Stimulated activated CD8-positive, alpha-beta memory T cell treated with anti-CD3 and anti-CD28 coated beads, Interleukin-4, amount 100 ng/mL, for 1 hour (primary cell): ENCODE measurements around the gene PGF.

Experiments used
- DNase-seq, 2 donors: peaks; one replicate each; pipeline ENCODE4 v3.0.0-alpha.2; 2020; ENCODE audit warnings: low read depth in 2 of 2, low spot score in 1 of 2

Gene PGF

DNA sequence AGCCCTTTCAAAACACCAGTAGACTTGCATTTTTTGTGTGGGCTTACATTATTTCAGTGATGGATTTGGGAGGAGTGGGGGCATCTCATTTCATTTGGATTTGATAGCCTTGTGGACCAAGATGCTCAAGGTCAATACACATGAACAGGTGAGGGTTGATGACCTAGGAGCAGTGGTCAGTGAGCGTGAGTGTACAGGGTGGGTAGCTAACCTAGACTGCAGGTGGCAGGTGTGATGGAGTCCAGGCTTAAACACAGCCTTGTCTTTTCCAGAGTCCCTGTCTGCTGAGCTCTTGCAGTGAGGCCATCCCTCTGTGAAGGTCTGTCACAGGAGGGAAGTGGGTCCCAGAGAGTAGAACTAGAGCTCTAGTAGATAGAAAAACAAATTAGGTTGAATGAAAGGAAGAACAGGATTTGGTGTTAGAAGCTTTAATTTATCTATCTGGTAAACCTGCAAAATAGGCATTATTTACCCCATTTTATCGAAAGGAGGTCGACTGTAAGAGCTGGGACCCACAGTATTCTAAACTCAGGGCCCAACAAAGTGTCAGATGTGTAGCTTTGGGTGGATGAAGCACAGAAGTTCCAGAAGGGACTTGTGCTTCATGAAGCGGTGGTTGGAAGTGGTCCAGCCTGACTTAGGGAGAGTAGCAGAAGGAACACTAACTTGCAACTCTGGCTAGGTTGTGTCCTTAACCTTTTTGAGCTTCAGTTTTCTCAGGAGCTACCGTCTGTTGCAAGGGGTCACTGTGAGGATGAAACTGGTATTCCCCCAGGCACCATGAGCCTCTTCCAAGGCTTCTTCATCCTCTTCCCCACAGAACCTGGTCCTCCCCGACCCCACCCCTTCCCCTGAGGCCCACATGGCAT, 50.5 kb downstream of the PGF start:
- DNase-seq = no peak

DNA sequence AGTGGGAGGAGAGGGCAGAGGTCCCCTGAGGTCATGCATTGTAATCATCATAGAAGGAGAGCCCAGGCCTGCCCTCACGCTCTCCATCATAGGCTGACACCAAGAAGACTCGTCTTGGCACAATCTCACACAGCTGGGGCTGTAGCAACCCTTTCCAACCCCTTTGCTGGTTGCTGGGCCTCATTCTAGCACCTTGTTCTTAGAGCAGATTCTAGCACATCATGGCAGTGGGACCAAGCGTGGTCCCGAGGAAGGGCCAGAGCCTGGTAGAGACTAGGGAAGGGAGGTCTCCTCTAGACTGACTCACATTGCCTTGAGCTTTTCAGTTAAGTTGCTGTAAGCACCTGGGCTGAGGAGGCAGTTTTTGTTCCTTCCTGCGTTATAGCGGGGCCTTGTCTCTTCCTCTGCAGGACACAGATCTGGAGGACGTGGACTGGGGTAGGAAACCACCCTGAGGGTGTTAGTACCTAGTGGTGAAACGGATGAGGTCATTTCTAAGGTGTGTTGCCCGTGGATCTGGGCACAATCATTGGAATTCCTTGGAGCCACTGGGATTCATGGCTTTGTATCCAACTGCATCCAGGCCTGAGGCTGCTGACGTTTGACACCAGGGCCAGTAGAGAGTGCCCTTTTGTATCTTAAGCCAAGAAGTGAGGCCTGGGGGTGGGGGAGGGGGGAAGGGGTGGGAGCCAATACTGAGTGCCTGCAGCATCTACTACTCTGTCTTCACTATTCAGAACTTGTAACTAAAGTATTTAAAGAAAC, 52.3 kb downstream of the PGF start:
- no peak for DNase-seq

DNA sequence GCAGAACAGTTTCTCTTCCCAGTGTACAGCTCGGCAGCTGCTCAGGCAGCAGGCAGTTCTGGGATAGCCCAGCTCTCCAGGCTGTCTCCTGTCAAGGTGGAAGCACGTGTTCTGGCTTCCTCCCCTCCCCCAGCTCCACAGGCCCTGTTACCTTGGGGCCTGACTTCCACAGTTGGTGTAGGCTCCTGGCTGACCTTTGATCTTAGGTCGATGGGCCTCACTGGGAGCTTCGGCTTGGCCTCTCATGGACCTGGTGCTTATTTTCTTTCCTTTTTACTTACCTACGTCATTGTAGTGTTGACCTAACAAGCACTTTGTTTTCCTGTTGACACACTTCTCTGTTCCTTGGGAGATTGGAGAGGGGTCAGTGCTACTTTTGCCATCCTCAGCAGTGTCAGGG, 56.7 kb downstream of the PGF start:
- no peak for DNase-seq

DNA sequence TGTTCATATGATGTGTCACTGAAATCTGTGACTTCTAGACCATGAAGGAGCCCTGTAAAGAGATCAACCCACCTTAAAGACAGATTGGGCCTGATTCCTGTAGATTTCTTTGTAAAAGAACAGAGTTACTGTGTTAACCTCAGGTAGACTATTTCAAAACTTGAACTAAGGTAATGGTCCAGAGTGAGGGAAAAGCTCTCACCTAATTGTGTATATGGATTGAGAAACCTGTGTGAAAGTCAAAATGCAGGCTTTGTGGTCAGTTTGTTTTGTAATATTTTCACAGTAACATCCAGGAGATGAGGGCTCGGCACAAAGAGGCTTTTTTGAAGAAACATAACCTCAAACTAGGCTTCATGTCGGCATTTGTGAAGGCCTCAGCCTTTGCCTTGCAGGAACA, 57.3 kb downstream of the PGF start:
- DNase-seq = no peak

DNA sequence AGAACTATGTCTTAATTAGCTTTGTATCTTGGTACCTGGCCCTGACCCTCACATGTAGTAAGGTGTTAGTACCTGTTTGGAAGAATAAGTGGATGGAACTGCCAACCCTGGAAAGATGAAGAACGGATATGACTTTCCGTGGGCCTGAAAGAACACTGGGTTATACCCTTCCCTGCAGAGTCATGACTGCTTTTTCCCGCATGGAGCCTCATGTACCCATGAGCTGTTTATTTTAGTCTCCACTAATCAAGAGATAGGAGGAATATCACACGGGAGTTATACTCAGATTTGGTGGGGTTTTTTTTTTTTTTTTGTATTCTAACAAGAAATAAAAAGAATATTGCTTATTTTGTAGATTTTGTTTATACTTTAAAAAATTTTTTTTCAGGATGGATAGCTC, 57.8 kb downstream of the PGF start:
- no peak for DNase-seq

DNA sequence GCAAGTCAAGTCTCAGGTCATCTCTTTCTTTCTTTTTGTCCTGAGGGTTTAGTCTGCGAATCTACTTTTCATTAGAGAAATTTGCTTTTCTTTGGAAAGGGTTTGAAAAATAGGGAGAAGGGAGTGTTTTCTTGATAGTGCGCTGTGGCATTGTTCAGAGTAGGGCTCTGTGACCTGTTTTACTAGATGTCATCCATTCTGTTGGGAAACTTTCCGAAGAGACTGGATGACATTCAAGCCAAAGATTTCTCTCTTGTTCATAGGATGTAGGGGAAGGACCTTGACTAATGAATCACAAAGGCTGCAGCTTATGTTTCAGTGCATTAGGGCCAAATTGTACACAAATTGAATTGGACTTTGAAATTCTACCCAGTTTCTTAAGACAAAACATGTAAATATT, 59.0 kb downstream of the PGF start:
- no peak for DNase-seq

DNA sequence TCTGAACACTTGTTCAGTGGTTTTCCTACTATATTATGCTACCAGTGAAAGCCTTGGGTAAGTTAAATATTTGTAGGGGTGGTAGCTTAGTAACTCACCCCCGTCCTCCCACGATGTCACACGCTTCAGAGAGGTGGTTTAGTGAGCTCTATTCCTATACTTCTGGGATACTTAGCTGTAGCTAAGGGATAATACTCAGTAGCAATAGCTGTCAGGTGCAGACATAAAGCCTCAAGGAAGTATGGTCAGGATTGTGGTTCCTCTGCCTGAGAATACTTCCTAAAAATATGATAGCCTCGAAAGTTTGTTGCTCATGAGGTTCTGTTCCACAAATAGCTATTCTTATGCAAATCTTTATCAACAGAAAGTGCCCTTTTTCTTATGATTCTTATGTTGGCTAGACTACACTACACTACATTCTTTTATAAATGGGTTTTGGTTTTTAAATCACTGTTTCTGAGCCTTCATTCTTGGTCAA, 61.7 kb downstream of the PGF start:
- no peak for DNase-seq

DNA sequence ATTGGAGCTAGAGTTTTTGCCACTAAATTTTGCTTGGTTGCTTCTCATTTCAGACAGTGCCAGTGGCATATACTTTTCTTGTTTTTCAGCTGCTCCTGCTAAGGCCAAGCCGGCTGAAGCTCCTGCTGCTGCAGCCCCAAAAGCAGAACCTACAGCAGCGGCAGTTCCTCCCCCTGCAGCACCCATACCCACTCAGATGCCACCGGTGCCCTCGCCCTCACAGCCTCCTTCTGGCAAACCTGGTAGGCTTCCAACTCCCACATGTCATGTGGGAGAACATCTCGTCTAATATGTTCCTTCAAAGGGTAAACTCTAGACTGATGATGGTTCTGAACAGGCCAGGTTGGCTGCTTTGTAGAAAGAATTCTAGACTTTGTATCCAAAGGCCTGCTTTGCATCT, 62.7 kb downstream of the PGF start:
- DNase-seq = no peak

DNA sequence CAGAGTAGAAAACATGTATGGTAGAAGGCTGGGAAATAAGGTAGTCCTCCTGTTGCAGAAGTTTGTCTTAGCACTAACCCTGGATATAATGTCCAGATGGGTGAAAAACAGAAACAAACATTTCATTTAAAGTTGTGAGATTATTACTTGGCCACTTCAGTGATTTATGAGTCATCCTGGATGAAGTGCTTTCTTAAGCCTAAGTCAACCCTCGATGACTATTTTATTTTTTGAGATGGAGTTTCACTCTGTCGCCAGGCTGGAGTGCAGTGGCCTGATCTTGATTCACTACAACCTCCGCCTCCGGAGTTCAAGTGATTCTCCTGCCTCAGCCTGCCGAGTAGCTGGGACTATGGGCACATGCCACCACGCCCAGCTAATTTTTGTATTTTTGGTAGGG, 63.5 kb downstream of the PGF start:
- DNase-seq = no peak
